MG63 (cell line): Measurements from ENCODE around the gene MED29. TPM values are rescaled to one million over a fixed set of nuclear protein-coding genes. Genes with fewer than 3 reads are reported as not detected.

ENCODE experiments used
- DNase-seq: peaks from one replicate; pipeline ENCODE4 v3.0.0-alpha.2; 2020
- H3K27me3 ChIP-seq: fragments of 250-450 bp; sonication (Bioruptor Pico); 2 replicates; pipeline ENCODE4 v1.5.1; 2020; ENCODE audit warnings: mild to moderate bottlenecking, moderate library complexity
- H3K36me3 ChIP-seq: fragments of 250-450 bp; sonication (Bioruptor Pico); 2 replicates; pipeline ENCODE4 v1.5.1; 2020; ENCODE audit warnings: mild to moderate bottlenecking, moderate library complexity
- H3K4me3 ChIP-seq: fragments of 250-450 bp; sonication (Bioruptor Pico); 2 replicates; pipeline ENCODE4 v1.5.1; 2020; ENCODE audit warnings: mild to moderate bottlenecking, moderate library complexity
- H3K9me3 ChIP-seq: fragments of 250-450 bp; sonication (Bioruptor Pico); 2 replicates; pipeline ENCODE4 v1.5.1; 2020; ENCODE audit warnings: mild to moderate bottlenecking, moderate library complexity
- total RNA-seq: library from RNA; depleted of rRNA; stranded (reverse); fragments of >200 nt; shearing (Covaris generic); gene quantifications from 2 replicates; pipeline ENCODE4 v1.2.3, GENCODE V29; 2014; ENCODE audit warnings: low replicate concordance

MED29 gene
- total RNA-seq, 1 experiment from 2014 or later = 26.5 TPM

DNA sequence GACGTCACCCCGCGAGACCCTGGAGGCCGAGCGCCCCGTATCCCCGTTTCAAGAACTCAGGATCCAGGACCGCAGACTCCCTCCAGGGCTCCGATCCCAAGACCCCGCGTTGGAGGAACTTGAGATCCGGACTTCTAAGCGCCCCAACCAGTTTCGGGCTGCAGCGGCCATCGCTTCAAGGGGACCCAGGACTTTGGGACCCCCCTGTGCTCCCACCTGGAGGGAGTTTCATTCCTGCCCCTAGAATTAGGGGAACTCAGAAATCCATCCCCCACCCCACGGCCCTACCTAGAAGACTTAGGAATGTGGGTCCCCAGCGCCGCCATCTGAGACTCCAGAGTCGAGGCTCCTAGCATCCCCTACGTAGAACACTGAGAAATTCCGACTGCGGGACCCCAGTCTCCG, 21.7 kb downstream of the MED29 start:
- no peaks in the 10 kb centered on the region for H3K27me3 ChIP-seq
- no peaks in the 10 kb centered on the region for H3K9me3 ChIP-seq
- peak overlapping the region; percentile 95 for H3K4me3 ChIP-seq
- DNase-seq = no peak
- H3K36me3 ChIP-seq = peaks cover 12% of the 10 kb centered on the region

DNA sequence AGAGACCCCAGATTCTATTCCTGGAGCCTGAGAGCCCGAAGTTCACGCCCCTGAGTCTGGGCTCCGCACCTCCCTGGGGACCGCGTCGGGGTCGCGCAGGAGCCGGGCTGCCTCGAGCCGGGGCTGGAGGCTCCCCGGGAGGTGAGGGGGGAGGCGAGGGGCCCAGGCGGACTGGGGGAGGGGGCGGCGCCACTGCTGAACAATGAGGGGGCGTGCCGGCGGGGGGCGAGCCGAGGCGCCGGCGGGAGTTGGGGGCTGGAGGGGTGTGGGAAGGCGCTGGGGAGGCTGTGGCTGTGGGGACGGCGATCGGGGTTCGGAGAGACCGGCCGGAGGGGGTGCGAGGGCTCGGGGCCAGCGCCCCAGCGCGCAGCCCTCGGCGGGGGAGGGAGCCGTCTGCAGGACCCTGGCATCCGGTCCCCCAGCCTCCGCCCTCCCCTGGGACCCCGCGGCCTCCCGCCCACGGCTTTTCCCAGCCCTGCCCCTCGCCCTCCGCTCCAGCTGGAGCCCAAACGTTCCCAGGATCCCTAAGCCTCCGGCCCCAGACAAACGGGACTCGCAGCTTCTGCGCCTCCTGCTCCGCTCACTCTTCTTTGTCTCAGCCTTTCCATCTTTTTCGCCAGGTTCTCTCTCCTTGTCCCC, 22.2 kb downstream of the MED29 start:
- peak; percentile 64 for DNase-seq
- Histone ChIP-seq H3K4me3 (peak overlapping the region; percentile 95), H3K9me3 (no peaks in the 10 kb centered on the region), H3K36me3 (peaks cover 7% of the 10 kb centered on the region), H3K27me3 (no peaks in the 10 kb centered on the region)

DNA sequence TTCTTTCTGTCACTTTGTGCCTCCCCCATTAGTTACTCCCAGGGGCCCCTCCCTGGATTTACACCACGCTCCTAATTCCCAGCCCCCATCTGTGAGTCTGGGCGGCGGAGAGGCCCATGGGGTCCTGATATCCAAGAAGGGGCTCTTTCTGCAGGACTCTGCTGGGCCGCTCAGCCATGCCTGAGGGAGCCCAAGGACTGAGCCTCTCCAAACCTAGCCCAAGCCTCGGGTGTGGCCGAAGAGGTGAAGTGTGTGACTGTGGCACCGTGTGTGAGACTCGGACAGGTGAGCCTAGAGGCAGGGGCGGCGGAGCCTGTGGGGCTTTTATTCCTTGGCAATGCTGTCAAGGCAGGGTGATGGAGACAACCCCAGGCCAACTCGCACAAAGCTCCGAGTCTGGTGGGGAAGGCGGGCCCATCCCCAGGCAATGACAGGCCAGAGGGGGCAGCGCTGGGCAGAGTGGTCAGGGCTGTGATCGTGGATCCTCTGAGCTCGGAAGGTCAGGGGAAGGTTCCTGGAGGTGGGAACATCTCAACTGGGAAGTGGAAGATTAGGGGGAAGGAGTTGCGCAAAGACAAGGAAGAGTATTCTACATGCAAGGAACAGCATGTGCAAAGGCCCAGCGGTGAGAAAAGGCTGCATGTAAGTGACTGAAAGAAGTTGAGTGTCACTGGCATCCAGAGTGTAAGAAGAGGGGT, 22.9 kb downstream of the MED29 start:
- H3K27me3 ChIP-seq = no peaks in the 10 kb centered on the region
- H3K36me3 ChIP-seq = peaks cover 4% of the 10 kb centered on the region
- DNase-seq = peak; percentile 30
- no peaks in the 10 kb centered on the region for H3K9me3 ChIP-seq
- peak overlapping the region; percentile 95 for H3K4me3 ChIP-seq

DNA sequence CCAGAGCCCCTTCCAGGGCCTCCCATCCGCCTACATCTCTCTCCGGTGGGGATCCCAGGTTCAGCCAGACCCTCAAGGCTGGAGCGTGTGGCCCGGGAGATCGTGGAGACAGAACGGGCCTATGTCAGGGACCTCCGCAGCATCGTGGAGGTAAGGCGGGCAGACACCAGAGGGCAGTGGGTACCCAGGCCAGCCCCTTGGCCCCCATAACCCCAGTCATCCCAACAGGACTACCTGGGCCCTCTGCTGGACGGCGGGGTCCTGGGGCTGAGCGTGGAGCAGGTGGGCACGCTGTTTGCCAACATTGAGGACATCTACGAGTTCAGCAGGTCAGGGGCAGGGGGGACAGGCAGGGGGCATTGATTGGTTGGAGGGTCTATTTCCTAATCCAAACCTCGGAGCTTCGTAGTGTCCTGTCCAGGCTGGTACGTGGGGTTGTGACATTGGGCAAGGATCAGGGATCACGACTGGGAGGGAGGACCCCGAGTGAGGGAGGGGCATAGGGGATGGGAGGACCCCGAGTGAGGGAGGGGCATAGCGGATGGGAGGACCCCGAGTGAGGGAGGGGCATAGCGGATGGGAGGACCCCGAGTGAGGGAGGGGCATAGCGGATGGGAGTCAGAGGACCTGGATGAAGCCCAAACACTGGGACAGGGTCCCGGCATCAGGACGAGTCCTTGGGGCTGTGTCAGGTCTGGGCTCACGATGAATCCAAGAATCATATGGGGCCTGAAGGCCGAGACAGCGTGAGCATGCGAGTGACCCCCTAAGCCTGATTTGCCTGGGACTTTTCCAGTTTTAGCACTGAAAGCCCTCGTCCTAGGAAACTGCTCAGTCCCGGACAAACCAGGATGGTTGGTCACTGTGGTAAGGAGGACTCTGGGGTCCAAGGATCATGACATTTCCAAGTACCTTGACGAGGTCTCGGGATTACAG, 24.2 kb downstream of the MED29 start:
- H3K4me3 ChIP-seq = no peak overlapping the region
- no peak for DNase-seq

DNA sequence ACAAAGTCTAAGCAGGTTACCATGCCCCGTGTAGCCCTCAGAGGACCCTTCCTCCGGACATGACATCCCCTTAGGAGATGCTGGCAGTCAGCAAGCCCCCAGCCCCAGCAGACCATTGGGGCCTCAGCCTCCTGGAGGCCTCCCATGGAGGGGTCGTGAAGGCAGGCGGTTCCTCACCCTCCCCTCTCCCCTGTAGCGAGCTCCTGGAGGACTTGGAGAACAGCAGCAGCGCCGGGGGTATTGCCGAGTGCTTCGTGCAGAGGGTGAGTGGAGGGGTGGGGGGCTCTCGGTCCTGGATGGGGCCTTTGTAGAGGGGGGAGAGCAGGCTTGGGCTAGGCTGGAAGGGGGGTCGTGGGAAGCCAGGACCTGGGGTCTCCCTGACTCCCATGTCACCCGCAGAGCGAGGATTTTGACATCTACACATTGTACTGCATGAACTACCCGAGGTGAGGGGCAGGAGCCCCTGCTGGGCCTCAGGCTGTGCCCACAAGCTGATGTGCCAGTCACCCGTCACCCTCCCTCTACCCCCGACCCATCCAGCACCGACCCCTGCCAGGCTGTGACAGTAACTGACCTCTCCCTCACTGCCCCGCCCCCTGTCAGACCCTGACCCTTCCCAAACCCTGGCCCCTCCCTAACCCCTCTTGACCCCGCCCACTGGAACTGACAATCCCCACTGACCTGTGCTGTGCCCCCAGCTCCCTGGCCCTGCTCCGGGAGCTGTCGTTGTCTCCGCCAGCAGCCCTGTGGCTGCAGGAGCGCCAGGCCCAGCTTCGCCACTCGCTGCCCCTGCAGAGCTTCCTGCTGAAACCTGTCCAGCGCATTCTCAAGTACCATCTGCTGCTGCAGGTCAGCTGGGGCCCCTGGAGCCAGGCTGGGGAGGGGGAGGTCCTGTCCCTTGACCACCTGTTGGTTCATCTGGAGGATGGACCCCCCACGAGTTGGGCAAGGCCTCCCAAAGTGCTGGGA, 25.3 kb downstream of the MED29 start:
- DNase-seq = no peak
- Histone ChIP-seq H3K4me3 (no peak overlapping the region), H3K27me3 (no peaks in the 10 kb centered on the region), H3K9me3 (no peaks in the 10 kb centered on the region), H3K36me3 (peaks cover 4% of the 10 kb centered on the region; the same call in 1 of the 2 replicates)

More for the DNA sequence above, 24.2 kb downstream of the MED29 start:
- Histone ChIP-seq H3K36me3 (peaks cover 4% of the 10 kb centered on the region; the same call in 1 of the 2 replicates), H3K9me3 (no peaks in the 10 kb centered on the region), H3K27me3 (no peaks in the 10 kb centered on the region)

DNA sequence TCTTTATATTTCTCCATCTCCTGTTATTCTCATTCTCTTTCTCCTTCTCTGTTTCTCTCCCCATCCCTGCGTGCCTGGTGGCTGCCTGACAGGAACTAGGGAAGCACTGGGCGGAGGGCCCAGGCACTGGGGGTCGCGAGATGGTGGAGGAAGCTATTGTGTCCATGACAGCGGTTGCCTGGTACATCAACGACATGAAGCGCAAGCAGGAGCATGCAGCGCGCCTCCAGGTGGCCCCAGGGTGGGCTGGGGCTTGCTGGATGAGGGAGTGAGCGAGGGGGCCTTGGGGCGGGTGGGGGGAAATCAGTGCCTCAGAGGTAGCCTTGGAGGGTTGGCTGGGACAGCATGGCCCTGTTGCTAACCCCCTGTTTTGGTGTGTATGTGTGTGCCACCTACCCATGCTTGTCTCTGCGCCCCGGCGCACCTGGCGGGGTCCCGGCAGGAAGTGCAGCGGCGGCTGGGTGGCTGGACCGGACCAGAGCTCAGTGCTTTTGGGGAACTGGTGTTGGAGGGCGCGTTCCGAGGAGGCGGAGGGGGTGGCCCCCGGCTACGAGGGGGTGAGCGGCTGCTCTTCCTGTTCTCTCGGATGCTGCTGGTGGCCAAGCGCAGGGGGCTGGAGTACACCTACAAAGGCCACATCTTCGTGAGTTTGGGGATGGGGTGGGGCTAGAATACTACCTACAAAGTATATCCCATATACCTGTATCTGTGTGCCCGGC, 26.4 kb downstream of the MED29 start:
- Histone ChIP-seq H3K27me3 (no peaks in the 10 kb centered on the region), H3K4me3 (no peak overlapping the region), H3K9me3 (no peaks in the 10 kb centered on the region), H3K36me3 (peaks cover 4% of the 10 kb centered on the region; the same call in 1 of the 2 replicates)
- DNase-seq = no peak

DNA sequence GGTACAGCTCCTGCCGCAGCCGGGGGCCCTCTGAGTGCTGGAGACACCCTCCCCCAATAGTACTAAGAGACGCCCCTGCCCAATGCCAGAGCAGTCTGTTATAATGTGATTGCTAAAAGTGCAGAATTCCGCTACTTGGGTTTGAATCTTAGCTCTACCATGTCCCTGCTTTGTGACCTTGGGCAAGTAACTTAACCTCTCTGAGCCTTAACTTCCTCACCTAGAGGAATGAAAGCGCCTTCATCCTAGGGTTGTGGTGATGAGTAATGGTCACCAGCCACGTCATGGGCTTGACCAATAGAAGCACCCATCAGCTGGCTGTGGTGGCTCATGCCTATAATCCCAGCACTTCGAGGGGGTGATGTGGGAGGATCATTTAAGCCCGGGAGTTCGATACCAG, 27.8 kb downstream of the MED29 start:
- H3K4me3 ChIP-seq = no peak overlapping the region
- DNase-seq = no peak
- H3K9me3 ChIP-seq = no peaks in the 10 kb centered on the region
- H3K36me3 ChIP-seq = peaks cover 4% of the 10 kb centered on the region; the same call in 1 of the 2 replicates
- H3K27me3 ChIP-seq = no peaks in the 10 kb centered on the region

DNA sequence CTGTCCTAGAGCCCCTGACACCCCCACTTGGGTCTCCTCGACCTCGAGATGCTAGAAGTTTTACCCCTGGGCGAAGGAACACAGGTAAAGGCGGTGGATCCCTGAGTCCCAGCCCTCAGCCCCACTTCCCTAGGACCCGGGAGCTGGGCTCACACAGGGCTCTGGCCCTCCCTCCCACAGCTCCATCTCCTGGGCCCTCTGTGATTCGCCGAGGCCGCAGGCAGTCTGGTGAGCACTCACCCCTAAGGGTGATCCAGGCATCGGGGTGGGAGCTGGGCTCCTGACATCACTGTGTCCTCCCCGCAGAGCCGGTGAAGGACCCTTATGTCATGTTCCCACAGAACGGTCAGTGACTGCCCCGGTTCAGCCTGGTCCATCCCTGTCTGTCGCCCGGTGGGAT, 29.6 kb downstream of the MED29 start:
- H3K4me3 ChIP-seq = no peak overlapping the region
- H3K9me3 ChIP-seq = no peaks in the 10 kb centered on the region
- H3K27me3 ChIP-seq = no peaks in the 10 kb centered on the region
- DNase-seq = no peak
- peaks cover 7% of the 10 kb centered on the region for H3K36me3 ChIP-seq

DNA sequence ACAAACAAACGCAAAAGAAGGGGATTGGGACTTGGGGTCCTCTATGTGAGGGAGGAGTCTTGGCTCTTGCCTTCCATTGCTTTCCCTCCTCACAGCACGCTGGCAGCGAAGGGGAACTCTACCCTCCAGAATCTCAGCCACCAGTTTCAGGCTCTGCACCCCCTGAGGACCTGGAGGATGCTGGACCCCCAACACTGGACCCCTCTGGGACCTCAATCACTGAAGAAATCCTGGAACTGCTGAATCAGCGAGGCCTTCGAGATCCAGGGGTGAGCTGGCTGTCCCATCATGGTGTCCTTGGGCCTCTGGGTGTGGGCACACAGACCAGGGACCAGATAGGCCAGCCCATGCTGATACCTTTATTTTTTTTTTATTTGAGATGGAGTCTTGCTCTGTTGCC, 30.8 kb downstream of the MED29 start:
- H3K27me3 ChIP-seq = no peaks in the 10 kb centered on the region
- no peak overlapping the region for H3K4me3 ChIP-seq
- no peaks in the 10 kb centered on the region for H3K9me3 ChIP-seq
- peaks cover 7% of the 10 kb centered on the region for H3K36me3 ChIP-seq
- DNase-seq = no peak

DNA sequence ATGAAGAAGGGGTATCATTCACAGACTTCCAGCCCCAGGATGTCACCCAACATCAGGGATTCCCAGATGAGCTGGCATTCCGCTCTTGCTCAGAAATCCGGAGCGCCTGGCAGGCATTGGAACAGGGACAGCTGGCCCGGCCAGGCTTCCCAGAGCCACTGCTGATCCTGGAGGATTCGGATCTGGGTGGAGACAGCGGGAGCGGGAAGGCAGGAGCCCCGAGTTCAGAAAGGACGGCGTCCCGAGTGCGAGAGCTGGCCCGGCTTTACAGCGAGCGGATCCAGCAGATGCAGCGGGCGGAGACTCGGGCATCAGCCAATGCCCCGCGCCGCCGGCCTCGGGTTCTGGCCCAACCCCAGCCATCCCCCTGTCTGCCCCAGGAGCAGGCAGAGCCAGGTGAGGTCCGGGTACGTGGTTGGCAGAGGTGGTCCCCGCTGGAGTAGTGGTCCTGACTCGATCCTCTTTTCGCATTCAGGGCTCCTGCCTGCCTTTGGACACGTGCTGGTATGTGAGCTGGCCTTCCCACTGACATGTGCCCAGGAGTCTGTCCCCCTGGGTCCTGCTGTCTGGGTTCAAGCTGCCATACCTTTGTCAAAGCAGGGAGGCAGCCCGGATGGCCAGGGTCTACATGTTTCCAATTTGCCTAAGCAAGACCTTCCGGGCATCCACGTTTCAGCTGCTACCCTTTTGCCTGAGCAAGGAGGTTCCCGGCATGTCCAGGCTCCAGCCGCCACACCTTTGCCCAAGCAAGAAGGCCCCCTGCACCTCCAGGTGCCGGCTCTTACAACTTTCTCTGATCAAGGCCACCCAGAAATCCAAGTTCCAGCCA, 32.3 kb downstream of the MED29 start:
- Histone ChIP-seq H3K36me3 (peaks cover 7% of the 10 kb centered on the region), H3K4me3 (no peak overlapping the region), H3K27me3 (no peaks in the 10 kb centered on the region), H3K9me3 (no peaks in the 10 kb centered on the region)
- DNase-seq = no peak

DNA sequence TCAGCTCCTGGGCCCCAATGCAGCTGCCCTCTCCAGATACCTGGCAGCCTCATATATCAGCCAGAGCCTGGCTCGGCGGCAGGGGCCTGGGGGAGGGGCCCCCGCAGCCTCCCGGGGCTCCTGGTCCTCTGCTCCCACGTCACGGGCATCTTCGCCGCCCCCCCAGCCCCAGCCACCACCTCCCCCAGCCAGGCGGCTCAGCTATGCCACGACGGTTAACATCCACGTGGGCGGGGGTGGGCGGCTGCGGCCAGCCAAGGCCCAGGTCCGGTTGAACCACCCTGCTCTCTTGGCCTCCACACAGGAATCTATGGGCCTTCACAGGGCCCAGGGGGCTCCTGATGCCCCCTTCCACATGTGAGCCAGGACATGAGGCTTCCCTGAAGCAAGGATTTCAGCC, 33.8 kb downstream of the MED29 start:
- Histone ChIP-seq H3K36me3 (peaks cover 2% of the 10 kb centered on the region; the same call in 1 of the 2 replicates), H3K4me3 (no peak overlapping the region)
- no peak for DNase-seq

DNA sequence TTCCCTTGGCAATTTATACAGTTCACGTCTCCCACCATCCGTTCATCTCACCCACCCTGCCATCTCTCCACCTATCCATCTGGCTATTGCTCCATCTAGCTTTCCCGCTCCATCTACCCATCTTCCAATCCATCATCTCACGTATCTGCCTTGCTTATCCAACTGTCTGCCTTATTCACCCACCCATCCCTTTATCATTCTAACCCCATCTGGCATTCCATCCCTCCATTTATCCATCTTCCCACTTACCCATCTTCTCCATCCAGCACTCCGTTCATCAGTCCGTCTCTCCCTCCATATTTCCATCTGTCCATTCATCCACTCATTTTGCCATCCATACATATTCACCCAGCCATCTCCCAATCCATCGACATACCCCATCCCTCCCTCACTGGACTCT, 34.6 kb downstream of the MED29 start:
- Histone ChIP-seq H3K27me3 (no peaks in the 10 kb centered on the region), H3K36me3 (peaks cover 2% of the 10 kb centered on the region; the same call in 1 of the 2 replicates), H3K4me3 (no peak overlapping the region), H3K9me3 (no peaks in the 10 kb centered on the region)
- DNase-seq = no peak

More for the DNA sequence above, 33.8 kb downstream of the MED29 start:
- Histone ChIP-seq H3K9me3 (no peaks in the 10 kb centered on the region), H3K27me3 (no peaks in the 10 kb centered on the region)

DNA sequence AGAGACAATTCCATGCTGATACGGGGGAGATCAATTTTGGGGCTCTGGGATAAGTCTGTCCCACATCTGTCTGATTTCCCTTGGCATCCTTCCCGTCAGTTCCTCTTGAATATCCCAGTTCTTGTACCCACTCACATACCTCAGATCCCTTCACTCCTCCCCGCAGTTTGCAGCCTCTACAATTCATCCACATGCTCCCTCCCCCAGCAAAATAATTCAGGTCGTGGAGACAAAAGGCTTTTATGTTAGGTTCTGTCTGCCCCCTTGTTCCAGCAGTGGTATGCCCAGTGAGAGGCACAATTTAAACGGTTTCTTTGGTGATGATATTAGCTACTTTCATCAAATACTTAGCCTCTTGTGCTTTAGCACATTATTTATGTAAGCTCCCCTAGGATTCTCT, 35.0 kb downstream of the MED29 start:
- Histone ChIP-seq H3K9me3 (no peaks in the 10 kb centered on the region), H3K27me3 (no peaks in the 10 kb centered on the region), H3K36me3 (peaks cover 6% of the 10 kb centered on the region; the same call in 1 of the 2 replicates), H3K4me3 (no peak overlapping the region)
- DNase-seq = no peak

DNA sequence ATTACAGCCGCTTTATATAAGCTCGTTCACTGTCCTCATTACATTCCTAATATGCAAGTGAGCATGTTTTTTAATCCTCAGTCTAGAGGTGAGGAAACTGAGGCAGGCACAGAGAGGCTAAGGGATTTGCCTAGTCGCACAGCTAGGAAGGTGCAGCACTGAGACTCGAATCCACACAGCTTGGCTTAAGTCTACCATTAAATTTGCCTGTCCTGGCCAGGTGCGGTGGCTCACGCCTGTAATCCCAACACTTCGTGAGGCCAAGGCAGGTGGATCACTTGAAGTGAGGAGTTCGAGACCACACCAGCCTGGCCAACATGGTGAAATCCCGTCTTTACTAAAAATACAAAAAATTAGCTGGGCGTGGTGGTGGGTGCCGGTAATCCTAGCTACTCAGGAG, 36.5 kb downstream of the MED29 start:
- Histone ChIP-seq H3K9me3 (no peaks in the 10 kb centered on the region), H3K4me3 (no peak overlapping the region), H3K27me3 (no peaks in the 10 kb centered on the region), H3K36me3 (peaks cover 18% of the 10 kb centered on the region)
- no peak for DNase-seq
